NCI-H460 (cell line): ENCODE measurements around the gene HS3ST3A1. TPM values are rescaled to one million over a fixed set of nuclear protein-coding genes. Genes with fewer than 3 reads are reported as not detected.
A peak's percentile ranks its signal among the peaks of the same experiment; 100 is the strongest.

Experiments used
- DNase-seq: peaks from one replicate; pipeline ENCODE4 v3.0.0-alpha.2; 2016; ENCODE audit warnings: low read depth; ENCODE audit errors: extremely low read depth
- total RNA-seq: library from RNA; depleted of rRNA; stranded (reverse); fragments of >200 nt; shearing (Covaris generic); gene quantifications from 2 replicates; pipeline ENCODE4 v1.2.3, GENCODE V29; 2014

HS3ST3A1 gene
- total RNA-seq, 1 experiment from 2014 or later: 9.0 TPM

DNA sequence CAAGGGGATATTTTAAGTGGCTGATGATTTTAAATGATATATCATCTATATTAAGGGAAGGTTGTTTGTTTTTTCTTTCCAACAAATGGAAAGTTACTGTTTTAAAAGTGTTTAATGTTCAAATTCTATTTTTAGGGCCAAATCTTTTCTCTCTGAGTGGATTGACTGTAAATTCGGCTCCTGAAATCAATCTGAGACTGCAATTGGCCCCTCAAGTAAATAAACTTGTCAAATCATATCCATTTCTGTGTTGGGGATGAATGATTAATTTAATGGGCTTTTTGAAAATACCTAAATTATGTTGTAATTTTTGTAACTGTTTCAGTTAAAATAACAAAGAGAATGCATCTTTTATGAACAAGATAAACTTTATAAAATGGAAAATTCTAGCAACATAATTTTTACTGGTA is 2.6 kb downstream of the HS3ST3A1 start:
- no peak for DNase-seq

DNA sequence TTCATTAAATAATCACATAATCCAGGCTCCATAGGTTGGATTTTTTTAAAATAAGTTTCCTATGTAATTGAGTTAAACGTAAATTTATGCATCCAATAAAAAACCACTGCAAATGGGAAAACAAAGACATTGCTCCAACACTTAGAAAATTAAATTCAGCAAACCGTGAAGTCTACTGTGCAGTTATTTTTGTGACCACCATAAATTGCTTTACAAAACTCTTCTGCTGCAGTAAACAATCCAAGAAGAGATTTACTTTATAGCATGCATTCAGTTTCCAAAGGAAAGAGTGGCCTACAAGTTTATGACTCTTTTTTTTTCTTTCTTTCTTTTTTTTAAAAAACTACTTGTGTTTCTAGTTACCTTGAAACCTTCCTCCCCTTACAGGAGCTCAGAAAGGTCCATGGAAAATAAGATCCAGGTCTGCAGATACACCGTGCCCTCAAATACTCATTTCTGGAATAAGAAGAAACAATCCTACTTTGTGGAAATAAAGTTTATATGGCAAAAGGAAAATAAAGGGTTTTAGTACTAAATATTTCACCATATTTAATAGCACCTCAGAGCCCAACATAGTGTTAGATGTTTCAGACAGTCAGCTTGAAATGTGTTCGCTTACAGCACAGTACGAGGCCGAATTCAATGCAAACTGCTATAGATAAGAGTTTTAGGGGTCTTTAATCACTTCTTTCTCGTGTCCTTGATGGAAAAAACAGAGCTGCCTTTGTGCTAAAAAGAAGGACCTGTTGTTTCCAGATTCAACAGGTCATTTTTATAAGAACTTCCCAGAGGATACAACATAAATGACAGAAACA is 3.2 kb downstream of the HS3ST3A1 start:
- no peak for DNase-seq

DNA sequence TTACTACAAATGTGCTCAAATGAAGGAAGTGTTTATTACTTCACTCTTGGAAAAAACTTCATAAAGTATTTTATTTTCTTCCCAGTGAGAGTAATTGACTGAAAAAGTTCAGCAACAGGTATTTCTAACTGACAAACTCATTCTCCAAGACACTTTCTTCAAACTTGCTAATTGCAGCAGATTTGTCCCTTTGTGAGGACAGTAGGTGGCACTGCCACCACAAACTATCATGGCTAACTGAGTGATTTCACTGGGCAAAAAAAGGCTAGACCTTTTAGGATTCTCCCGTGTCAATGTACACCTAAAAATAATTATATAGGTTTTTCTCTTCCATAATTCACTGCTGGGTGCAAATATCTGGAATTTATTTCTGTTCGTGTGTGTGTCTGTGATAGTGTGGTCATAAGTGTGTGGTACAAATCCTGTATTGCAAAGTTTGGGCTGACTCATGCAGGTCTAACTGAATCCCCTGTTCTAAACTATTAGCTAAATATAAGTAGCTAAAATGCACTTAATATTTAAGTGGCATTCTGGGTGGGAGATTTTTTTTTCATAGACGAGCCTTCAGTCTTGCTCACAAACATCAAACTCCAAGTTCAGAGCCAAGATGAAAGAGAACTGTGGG is 3.9 kb downstream of the HS3ST3A1 start:
- DNase-seq: peak; percentile 65

DNA sequence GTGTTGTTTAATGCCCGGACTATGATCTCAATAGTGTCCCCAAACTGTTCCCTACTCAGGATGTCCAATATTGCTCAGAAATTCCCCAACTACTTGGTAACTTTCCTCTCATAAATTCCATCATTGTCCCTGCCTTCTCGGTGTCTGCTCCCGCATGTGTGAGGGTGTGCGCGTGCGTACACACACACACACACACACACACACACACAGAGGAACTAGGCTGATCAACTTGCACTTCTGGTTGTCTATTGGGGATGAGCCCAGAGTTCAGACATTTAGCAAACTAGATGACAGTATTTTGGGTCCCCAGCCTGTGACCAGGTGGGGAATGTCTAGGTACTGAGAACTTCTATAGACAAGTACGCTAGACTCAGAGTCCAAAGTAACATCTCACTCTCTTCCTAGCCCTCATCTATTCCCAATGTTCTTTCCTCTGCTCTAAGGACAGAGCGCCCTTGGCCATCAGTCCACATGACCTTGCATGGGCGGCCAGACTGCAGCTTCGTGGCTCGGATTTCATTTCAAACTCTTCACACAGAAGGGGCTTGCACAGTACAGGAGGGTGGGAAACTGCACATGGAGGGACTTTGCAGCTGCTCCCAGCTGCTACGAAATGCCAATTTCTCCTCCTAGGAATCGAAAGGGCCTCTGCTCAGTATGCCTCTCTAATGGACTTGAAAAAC is 5.3 kb downstream of the HS3ST3A1 start:
- DNase-seq: no peak

DNA sequence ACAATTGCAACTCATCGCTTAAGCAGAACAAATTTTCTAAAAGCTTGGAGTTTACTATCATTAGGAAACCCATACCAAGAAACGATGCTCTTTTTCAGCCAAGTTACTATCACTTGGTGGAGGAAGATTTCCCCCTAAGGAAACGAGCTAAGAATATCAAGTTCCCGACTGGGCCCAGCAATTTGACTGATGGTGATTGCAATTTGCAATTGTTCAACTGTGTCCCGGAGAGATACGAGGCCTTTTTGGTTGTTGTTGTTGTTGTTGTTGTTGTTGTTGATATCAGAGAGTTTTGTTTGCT is 6.2 kb downstream of the HS3ST3A1 start:
- DNase-seq: no peak

DNA sequence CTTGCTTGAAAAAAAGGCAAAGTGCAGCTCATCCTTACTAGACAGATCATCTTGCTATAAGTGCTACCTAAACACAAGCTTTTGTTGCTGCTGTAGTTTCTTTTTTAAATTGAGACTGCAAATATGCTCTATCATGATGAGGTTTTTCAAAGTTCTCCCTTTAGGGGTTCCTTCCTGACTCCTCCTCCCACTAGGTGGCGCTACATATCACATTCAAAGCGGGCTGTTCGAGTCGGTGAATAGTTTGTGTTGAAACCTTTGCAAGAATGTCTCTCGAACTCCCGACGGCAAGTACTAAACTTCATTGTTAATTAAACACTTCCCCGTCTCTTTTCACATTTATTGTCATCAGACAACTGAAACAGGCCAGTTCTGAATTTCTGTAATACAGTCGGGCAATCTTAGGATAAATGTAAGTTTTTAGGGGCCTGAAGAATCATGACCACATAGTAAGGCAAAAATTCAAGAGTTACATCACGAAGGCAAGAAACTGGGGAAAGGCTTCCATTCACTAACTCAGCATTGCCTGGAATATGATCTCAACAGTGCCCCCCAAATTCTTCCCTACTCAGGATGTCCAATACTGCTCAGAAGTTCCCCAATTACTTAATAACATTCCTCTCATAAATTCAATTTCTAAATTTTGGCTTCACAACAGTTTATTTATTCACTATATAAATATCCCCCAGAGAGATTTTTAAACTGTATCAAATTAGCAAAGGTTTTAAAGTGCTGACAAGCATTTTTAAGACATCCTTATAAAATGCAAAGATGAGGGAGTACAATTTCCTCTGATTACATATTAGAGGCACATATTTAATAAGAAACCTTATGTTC is 6.7 kb downstream of the HS3ST3A1 start:
- peak; percentile 95 for DNase-seq

DNA sequence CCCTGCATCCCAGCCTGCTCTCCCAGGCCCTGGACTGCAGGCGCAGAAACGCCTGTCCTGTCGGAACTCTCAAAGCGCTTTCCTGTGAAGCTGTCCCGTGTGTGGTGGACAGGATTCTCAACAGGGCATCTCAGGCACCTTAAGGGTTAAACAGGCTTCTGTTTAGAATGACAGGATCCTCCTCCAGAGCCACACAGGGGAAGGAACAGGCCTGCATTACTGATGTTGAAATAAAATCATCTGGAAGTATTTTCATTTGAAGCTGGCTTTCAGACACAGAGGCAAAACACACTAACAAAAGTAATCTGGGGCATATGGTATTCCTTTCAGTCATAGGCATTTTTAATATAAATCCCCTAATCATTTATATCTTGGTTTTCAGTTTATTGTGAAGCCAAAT is 7.4 kb downstream of the HS3ST3A1 start:
- no peak for DNase-seq

DNA sequence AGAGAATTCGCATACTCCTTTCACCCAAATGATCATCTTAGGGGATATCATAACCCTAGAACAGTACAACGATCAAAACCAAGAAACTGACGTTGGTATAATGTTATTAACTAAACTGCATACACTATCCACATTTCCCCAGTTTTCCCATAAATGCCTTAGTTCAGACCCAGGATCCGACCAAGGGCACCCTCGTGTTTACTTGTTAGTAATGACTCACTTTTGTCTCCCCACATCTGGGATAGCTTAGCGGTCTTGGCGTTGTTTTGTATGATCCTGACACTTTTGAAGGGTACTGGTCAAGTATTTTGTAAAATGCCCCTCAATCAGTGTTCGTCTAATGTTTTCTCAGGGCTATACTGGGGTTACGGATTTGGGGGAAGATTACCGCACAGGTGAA is 8.0 kb downstream of the HS3ST3A1 start:
- DNase-seq: no peak

DNA sequence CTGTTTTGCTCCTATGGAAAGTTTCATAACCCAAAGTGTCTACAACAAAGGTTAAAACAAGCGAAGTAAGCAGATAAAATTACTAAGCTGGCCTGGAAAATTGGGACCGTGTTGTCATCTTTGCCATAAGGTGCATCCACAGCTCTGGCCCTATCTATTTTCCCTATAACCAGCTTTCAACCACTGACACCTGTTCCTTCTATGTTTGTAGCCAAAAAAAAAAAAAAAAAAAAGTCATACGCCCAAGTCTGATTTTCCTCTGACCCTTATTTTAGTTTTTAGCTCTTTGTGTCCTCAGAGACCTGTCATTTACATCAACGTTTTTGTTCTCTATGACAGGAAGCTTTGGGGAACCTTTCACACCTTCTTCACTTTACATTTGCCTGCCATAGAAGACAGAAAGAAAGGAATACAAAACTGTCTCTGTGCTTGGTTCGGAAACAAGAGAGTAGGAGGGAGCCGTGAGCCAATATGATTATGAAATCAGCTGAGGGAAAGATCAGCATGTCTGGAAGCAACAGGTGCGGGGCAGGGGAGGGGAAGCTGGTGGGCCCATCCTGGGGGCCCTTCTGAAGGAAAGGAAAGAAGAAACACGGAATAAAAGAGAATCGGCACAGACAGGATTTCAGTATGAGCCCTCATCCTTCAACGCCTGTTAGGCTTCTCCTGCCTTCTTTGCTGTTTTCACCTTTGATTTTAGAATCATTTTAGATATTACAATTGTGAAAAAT is 8.5 kb downstream of the HS3ST3A1 start:
- no peak for DNase-seq

DNA sequence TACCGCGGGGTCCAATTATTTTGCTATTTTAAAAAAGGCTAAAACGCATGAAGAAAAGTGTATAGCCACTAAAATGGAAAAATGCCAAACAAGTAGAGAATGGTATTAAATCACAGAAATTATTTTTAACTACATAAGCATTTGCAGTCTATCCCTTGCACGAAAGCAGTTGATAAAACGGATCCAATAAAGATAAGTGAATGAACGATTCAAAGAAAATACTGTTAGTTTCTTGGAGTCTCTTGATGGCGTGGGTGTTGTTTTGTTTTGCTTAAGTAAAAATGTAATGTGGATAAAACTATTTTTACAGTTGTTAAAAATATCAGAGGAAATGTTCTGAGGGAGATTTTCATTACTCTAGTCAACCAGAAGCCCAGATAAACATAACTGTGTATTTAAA is 9.3 kb downstream of the HS3ST3A1 start:
- DNase-seq: no peak

DNA sequence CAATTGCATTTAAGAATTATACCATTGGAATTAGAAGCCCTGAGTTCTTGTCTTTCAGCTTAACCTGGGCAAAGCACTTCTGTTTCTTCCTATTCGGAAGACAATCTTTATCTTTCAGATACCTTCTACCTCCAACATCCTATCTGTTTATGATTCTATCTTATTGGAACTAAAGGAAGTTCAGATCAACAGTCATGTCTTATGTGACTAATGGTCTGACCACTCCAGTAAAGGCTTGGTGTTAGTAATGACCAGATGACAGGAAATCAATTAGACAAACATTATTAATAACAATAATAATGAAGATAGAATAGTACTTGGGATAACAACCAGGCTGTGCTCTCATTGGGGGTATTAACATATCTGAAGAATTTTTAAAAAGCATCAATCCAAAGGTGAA is 11.3 kb downstream of the HS3ST3A1 start:
- DNase-seq: no peak

DNA sequence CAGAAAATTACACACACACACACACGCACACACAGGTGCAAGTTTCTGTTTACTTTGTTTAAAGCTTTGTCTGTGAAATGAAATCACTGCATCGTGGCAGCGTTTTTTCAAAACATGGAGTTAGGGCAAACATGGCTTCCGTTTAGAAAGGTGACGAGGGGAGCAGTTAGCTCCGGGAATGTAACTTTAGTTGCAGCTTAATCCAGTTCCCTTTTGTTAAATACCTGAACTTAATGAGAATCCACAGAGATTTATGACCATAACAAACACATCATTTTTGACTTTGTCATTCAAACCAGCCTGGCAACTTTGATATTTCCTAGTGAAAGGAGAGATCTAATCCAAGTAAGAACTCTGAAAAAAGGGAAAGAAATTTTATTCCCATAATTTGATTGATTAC is 12.1 kb downstream of the HS3ST3A1 start:
- DNase-seq: no peak

DNA sequence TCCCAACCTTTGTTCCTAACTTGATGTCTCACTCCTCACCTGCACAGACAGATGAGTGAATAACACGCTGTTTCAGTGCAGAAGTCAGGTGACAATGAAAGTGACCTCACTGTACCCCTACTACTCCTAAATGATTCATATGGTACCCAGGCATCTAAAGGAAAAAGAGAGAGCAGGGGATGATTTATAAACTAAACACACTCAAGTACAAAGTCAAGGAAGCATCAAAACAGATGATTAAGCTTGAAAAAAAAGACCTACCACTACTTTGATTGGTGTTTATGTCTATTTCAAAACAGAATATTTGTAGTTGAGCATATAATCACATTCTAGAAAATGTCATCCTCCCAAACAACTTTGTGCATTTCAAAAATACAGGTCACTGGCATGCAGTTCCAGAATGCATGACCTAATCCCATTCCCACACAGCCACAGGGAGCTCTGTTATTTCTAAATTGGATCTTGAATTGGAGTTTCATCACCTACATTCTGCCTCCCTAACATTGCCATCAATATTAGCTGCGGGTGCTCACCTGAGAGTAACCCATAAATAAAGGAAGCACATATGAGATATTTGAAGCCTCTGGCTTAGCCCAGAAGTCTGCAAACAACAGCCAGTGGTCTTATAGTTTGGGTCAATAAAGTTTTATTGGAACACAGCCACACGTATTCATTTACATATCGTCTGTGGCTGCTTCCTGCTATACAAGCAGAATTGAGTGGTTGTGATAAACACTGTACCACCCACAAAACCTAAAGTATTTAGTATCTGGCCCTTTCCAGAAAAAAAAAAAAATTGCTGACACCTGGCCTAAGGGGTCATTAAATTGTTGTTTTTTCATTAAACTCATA is 14.0 kb downstream of the HS3ST3A1 start:
- no peak for DNase-seq

DNA sequence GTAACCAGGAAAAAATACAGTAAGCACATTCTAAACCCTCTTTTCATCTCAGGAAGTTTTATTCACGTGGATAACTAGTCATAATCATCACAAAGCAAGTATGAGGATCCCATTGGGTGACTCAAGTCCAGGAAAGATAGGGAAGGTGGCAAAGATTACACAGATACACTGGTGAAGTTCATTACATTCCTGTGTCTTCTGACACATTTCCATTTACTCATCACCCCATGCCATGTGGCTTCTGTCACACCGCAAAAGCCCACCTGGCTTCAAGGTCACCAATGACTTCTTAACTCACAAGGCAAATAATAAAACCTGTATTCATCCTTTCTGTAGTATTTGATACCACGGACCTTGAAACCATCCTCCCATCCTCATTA is 17.0 kb downstream of the HS3ST3A1 start:
- DNase-seq: no peak

DNA sequence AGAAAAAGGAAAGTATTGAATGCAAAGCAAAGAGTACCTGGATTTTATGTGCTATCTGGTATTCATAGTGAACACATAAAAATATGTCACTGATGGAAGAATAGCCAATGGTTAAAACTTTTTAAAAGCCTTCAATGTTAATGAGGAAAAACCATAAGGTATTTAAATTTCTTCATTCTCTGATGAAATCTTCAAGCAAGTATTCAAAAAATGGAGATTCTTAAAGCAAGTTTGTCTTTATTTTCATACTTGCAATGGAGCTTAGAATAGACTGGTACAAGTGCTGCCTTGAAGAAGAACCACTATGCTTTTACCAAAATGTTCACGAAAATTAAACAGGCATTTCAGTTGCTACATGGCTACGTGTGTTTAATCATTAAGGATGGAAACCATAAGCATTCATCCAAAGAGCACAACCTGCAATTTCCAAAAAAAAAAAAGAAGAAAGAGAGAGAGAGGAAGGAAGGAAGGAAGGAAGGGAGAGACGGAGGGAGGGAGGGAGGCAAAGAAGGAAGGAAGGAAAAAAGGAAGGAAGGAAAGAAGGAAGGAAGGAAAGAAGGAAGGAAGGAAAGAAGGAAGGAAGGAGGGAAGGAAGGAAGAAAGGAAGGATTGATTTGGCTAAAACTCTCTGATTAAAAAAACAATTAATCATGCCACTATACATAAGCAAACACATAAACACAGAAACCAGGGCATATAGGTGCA is 17.6 kb downstream of the HS3ST3A1 start:
- no peak for DNase-seq

DNA sequence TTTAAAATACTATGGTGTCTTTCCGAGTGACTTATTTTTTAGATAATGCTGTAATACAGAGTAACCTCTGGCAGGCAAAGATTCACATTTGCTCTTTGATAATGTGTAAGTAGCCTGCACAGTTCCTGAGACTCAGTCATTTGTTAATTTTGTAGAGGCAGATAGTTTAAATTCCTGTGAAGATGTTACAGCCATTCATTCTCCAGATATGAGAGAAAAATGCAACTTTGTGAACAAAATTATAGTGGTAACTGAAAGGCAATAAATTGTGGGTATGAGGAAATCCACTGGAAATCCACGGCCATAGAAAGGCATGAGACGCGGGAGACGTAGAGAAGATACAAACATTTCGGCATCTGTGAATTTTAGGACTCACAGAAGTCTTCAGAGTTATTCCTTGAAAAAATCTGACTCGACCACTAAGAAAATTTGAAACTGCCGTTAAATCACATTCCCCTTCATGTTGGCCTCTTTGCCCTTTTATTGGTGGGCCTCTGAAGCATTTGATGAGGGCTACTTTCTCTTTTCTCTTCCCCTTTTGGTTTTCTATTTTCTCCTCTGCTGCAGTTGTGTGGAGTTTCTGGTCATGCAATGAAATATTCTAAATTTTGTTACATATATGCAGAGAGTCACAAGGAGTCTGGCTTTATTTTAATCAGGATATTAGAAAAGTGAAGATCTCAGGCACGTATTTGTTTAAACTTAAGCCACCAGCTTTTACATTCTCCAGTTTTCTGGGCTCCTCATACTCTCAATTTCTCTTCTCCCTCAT is 18.8 kb downstream of the HS3ST3A1 start:
- no peak for DNase-seq

DNA sequence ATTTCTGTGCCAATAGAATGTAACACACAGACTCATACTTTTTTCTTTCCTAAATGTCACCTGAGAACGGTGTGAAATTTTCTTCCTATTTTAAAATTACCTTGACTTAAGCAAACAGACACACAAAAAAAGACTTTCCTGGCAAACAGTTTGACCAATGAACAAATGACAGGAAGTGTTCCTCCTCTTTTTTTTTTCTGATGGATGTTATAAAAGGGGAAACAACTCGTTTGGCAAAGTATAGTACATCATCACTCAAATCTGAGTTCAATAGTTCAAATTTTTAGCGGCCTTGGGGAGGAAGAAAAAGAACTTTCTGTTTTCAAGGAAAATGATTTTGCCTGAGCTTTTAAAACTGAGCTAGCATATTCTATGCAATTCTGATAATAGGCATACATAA is 19.8 kb downstream of the HS3ST3A1 start:
- no peak for DNase-seq

DNA sequence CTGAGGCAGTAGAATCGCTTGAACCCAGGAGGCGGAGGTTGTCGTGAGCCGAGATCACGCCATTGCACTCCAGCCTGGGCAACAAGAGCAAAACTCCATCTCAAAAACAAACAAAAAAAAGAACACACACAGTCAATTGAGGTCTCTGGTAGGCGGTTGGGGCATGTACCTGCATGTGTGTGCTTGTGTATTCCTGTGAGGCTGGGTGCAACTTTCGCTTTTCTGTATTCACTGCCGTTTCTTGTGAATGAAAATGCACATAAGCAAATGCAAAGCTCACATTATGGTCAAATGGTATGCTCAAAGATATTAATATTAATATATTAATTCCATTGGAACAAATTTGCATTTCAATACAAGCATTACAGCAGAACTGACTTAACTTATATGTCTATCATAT is 20.9 kb downstream of the HS3ST3A1 start:
- no peak for DNase-seq
